Fibroblast of skin of back (primary cell): Measurements from ENCODE around the gene CCDC6. TPM values are rescaled to one million over a fixed set of nuclear protein-coding genes. Genes with fewer than 3 reads are reported as not detected.
"Not testable (repeated sequence)": the region's sequence is repeated elsewhere in the genome, so short reads cannot be mapped to it uniquely, and the experiment has no call there.

ENCODE experiments used
- DNase-seq: peaks from one replicate; pipeline ENCODE4 v3.0.0-alpha.2; 2013
- polyA plus RNA-seq, 2 experiments: library from polyadenylated mRNA; unstranded; fragments of 120-200 nt; gene quantifications; one replicate each; pipeline ENCODE4 v1.2.1, GENCODE V29; 2013; ENCODE audit not compliant: insufficient read length in 2 of 2

CCDC6 gene
- 30.6 TPM for polyA plus RNA-seq (2013, experiment 1 of 2; ENCODE audit: insufficient read length)
- polyA plus RNA-seq (2013, experiment 2 of 2; ENCODE audit: insufficient read length), result 40.5 TPM

- DNase-seq, result peak; percentile 93
Observed at GRCh38 chr10:59906417-59907202, at the start of gene CCDC6. Gene CCDC6 (minus strand): TSS chr10:59906556. CDS start chr10:59906424, 132 bp downstream.

GRCh38 chr10:59954296-59954695 is 47.9 kb upstream of the CCDC6 start:
- DNase-seq, result peak; percentile 7

- DNase-seq, result not testable (repeated sequence)
Observed at GRCh38 chr10:59953711-59954110, 47.4 kb upstream of the CCDC6 start.

GRCh38 chr10:59950105-59950504 is 43.7 kb upstream of the CCDC6 start:
- DNase-seq, result no peak

GRCh38 chr10:59949608-59950007 is 43.3 kb upstream of the CCDC6 start:
- no peak for DNase-seq

- DNase-seq, result no peak
Observed at GRCh38 chr10:59945991-59946390, 39.6 kb upstream of the CCDC6 start.

- no peak for DNase-seq
Observed at GRCh38 chr10:59945590-59945989, 39.2 kb upstream of the CCDC6 start.

- DNase-seq, result no peak
Observed at GRCh38 chr10:59944339-59944935, 38.1 kb upstream of the CCDC6 start.

GRCh38 chr10:59942556-59942955 is 36.2 kb upstream of the CCDC6 start:
- no peak for DNase-seq

- DNase-seq, result no peak
Observed at GRCh38 chr10:59937720-59938119, 31.4 kb upstream of the CCDC6 start.

GRCh38 chr10:59934701-59935100 is 28.3 kb upstream of the CCDC6 start:
- no peak for DNase-seq

- not testable (repeated sequence) for DNase-seq
Observed at GRCh38 chr10:59930788-59931521, 24.6 kb upstream of the CCDC6 start.

- DNase-seq, result no peak
Observed at GRCh38 chr10:59926086-59926485, 19.7 kb upstream of the CCDC6 start.

GRCh38 chr10:59922907-59923306 is 16.6 kb upstream of the CCDC6 start:
- no peak for DNase-seq

- DNase-seq, result no peak
Observed at GRCh38 chr10:59917922-59918321, 11.6 kb upstream of the CCDC6 start.

GRCh38 chr10:59913547-59914237 is 7.3 kb upstream of the CCDC6 start:
- DNase-seq, result no peak

GRCh38 chr10:59910867-59911266 is 4.5 kb upstream of the CCDC6 start:
- no peak for DNase-seq

- no peak for DNase-seq
Observed at GRCh38 chr10:59909815-59910214, 3.5 kb upstream of the CCDC6 start.

GRCh38 chr10:59908808-59909143 is 2.4 kb upstream of the CCDC6 start:
- DNase-seq, result no peak

GRCh38 chr10:59907918-59908807 is 1.8 kb upstream of the CCDC6 start:
- DNase-seq, result peak; percentile 85

GRCh38 chr10:59907537-59907917 is 1.2 kb upstream of the CCDC6 start:
- no peak for DNase-seq
